Middle frontal gyrus (tissue), 1 donor: Measurements from ENCODE around the gene DAGLB.
"Not testable (repeated sequence)": the region's sequence is repeated elsewhere in the genome, so short reads cannot be mapped to it uniquely, and the experiment has no call there.

Experiments used
- DNase-seq: peaks from one replicate; pipeline ENCODE4 v3.0.0-alpha.2; 2015; ENCODE audit warnings: low spot score; ENCODE audit errors: extremely low spot score

Gene DAGLB

GRCh38 chr7:6430974-6431373 is 16.8 kb downstream of the DAGLB start:
- no peak for DNase-seq

- no peak for DNase-seq
Measured at GRCh38 chr7:6430271-6430940, 17.3 kb downstream of the DAGLB start.

- no peak for DNase-seq
Measured at GRCh38 chr7:6425948-6426347, 21.8 kb downstream of the DAGLB start.

- no peak for DNase-seq
Measured at GRCh38 chr7:6423942-6424701, 23.6 kb downstream of the DAGLB start.

GRCh38 chr7:6422926-6423632 is 24.7 kb downstream of the DAGLB start:
- no peak for DNase-seq

GRCh38 chr7:6422095-6422494 is 25.7 kb downstream of the DAGLB start:
- DNase-seq: no peak

GRCh38 chr7:6420680-6421079 is 27.1 kb downstream of the DAGLB start:
- DNase-seq: no peak

GRCh38 chr7:6419310-6419773 is 28.4 kb downstream of the DAGLB start:
- no peak for DNase-seq

GRCh38 chr7:6417408-6417807 is 30.3 kb downstream of the DAGLB start:
- DNase-seq: no peak

GRCh38 chr7:6416516-6417145 is 31.1 kb downstream of the DAGLB start:
- DNase-seq: no peak

GRCh38 chr7:6413637-6414036 is 34.1 kb downstream of the DAGLB start:
- no peak for DNase-seq

GRCh38 chr7:6409944-6410693 is 37.6 kb downstream of the DAGLB start:
- DNase-seq: no peak

- no peak for DNase-seq
Measured at GRCh38 chr7:6409091-6409490, 38.7 kb downstream of the DAGLB start.

GRCh38 chr7:6407434-6407833 is 40.3 kb downstream of the DAGLB start:
- DNase-seq: no peak

GRCh38 chr7:6406121-6406520 is 41.6 kb downstream of the DAGLB start:
- DNase-seq: no peak

- no peak for DNase-seq
Measured at GRCh38 chr7:6403907-6404306, 43.8 kb downstream of the DAGLB start.

GRCh38 chr7:6402741-6403140 is 45.0 kb downstream of the DAGLB start:
- no peak for DNase-seq

- no peak for DNase-seq
Measured at GRCh38 chr7:6402041-6402440, 45.7 kb downstream of the DAGLB start.

- no peak for DNase-seq
Measured at GRCh38 chr7:6401536-6401935, 46.2 kb downstream of the DAGLB start.

- not testable (repeated sequence) for DNase-seq
Measured at GRCh38 chr7:6400243-6401105, 47.3 kb downstream of the DAGLB start.
